Fibroblast of skin of left quadriceps (primary cell): Measurements from ENCODE around the gene ENPEP.

ENCODE experiments used
- DNase-seq, 2 experiments: peaks; one replicate each; pipeline ENCODE4 v3.0.0-alpha.2; 2013; ENCODE audit warnings: low read depth in 2 of 2

Gene ENPEP

DNA sequence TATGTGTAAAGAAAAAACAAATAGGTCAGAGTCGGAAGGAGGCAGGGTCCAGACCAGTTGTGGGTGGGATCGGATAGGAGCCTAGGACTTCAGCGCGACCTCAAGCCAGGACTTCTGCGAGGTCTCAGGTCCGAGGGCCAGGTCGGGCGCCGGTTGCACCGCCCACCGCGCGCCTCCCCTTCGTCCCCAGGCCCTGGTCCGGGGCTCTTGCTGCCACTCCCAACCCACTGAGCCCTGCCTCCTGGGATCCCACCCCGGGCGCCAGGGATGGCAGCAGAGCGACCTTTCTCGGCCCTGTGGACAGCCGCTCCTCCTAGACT, 134.6 kb downstream of the ENPEP start:
- no peak for DNase-seq

DNA sequence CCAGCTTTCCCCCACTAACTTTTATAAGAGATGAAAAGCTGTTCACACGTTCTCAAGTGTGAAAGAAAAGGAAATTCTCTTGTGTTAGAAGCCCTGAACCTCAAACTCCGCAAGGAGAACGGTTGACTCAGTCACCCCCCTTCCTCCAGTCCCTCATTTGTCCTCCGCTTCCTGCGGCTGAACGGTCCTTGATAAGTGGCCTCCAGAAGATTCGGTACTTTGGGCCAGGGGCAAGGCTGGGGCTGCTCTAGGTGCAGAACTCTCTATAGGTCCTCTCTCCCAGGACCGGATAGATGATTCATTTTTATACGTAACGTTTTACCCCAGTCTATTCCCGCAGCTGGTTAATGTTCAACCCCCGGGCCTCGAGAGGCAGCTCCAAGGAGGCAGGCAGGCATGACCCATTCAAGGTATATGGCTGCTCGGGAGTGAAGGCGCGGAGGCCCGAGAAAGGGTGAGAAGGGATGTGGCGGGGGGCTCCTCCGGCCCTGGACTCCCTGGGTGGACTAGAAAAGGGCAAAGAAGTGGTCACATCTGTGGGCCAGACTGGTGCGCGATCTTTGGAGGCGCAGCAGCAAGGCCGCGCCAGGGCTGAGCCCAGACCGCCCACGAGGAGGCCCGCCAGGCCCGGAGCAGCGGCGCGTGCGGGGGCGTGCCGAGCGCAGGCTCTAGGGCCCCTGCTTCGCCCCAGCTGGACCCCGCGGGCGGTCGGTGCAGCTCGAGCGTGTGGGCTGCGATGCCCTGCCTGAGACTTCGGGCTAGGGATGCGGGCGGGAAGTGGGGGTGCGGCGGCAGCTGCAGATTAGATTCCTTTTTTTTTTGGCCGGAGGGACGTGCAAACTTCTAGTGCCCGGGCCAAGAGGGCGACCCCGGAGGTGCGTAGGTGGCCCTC, 135.2 kb downstream of the ENPEP start:
- DNase-seq, result no peak

DNA sequence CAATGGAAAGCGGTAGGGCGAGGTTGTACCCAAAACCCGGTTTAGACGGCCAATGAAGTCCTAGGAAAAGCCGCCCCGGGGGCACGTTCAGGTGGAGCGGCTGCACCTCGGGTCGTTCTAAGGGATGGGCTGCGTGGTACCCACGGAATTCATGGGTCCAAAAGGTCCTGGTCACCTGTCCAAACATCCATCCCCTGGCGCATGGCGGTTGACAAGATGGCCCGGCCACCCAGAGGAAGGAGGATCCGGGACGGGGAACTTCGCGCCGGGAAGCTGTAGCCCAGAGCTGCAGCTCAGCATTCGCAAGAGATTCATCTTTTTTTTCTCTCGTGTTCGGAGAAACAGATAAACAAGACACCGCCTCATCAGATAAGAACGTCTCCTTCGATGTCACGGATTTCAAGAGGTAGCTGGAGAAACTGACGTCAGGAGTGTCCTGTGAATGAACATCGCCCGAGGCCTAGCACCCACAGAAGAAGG, 136.1 kb downstream of the ENPEP start:
- no peak for DNase-seq

DNA sequence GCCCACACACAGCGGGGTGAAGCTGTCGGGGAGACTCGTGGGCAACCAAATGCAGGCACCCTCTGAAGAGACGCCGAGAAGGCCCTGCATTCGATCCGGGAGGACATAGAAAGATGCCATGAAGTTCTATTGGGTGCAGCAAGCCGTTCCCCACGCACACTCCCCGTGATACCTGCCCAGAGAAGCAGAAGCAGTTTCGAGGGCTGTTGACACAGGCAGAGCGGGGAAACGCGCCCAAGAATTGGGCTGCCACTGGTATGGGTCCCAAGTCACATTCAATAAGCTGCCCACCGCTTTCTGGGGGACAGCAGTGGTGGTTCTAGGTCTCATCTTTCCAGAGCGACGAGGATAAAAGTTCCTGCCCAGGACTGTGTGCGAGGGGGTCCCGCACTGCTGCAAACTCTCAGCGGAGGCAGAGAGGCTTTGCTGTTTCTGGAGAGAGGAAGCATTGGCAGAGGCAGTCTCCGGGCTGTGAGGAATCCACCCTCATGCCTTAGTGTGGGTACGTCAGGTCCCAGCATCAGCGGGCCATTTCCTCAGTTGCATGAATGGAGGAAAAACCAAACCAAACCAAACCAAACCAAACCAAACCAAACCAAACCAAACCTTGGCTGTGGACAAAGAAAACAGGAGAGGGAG, 136.8 kb downstream of the ENPEP start:
- no peak for DNase-seq

DNA sequence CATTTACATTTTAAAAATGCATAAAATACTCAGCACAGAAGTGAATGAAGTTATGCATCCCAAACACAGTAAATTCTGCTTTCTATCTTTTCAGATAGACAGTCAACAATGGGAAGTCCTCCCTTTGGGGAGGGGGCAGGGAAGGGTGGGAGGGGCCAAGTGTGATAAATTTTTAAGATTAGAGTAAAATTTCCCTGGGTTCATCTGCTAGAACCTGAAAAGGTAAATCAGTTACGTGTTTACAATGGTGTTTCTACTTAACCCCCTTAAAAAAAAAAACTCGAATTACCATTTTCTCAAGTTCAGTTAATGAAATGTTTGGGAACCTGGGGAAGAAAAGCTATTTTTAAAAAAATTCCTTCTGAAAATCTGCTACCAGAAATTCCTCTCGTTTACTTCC, 137.8 kb downstream of the ENPEP start:
- no peak for DNase-seq

DNA sequence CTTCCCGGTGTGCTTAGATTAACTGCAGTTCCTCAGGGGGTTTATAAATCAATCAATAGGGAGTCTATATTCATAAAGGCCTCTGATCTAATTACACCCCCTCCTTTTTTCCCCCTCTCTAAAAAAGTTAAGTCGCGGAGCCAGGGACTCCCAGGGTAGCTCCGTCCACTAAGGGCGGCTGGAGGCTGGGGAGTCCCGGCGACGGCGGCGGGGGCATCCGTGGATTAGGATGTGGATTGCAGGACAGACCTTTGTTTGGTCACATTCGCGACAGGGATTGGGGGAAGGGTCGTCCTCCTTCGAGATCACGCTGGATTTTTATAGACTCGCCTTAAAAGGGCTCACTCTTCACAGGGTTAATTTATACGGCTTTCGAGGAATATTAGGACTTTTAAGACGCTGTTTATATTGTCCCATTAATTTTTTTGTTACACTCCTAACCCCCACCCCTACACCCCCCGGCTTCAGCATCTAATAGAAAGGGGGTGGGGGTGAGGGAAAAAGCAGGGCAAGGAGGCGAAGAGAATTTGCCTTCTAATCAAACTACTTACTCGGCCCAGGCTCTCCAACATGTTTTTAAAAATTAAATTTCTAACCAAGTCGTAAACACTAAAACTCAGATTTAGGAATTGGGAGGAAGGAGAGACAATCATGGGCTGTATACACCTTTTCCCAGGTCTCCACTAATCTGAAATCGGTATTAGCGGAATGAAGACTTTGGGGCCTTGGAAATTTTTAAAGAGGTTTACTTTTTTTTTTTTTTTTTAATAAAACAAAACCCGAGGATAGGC, 138.4 kb downstream of the ENPEP start:
- DNase-seq, result no peak
